Measurements from ENCODE around the gene WDR5.

The WDR5 gene

GRCh38 chr9:134173127-134174072 lies 37.5 kb downstream of the WDR5 start:
- DNase-seq (ENCODE audit: low read depth, low spot score): no peak

- no peak for DNase-seq (ENCODE audit: low read depth, low spot score)
Observed at GRCh38 chr9:134174073-134174449, 38.2 kb downstream of the WDR5 start.

- no peak for DNase-seq (ENCODE audit: low read depth, low spot score)
Observed at GRCh38 chr9:134174526-134175290, 38.8 kb downstream of the WDR5 start.

- peak; percentile 43 for DNase-seq (ENCODE audit: low read depth, low spot score)
Observed at GRCh38 chr9:134175291-134175807, 39.5 kb downstream of the WDR5 start.

GRCh38 chr9:134175808-134176598 lies 40.1 kb downstream of the WDR5 start:
- DNase-seq (ENCODE audit: low read depth, low spot score): no peak

- no peak for DNase-seq (ENCODE audit: low read depth, low spot score)
Observed at GRCh38 chr9:134176599-134176968, 40.7 kb downstream of the WDR5 start.

- no peak for DNase-seq (ENCODE audit: low read depth, low spot score)
Observed at GRCh38 chr9:134177186-134177585, 41.3 kb downstream of the WDR5 start.

- DNase-seq (ENCODE audit: low read depth, low spot score): no peak
Observed at GRCh38 chr9:134177624-134178393, 41.9 kb downstream of the WDR5 start.

- DNase-seq (ENCODE audit: low read depth, low spot score): no peak
Observed at GRCh38 chr9:134178394-134178767, 42.5 kb downstream of the WDR5 start.

GRCh38 chr9:134178768-134179551 lies 43.1 kb downstream of the WDR5 start:
- DNase-seq (ENCODE audit: low read depth, low spot score): no peak

GRCh38 chr9:134179595-134179917 lies 43.7 kb downstream of the WDR5 start:
- DNase-seq (ENCODE audit: low read depth, low spot score): no peak

- no peak for DNase-seq (ENCODE audit: low read depth, low spot score)
Observed at GRCh38 chr9:134179918-134180785, 44.3 kb downstream of the WDR5 start.

GRCh38 chr9:134180786-134181647 lies 45.1 kb downstream of the WDR5 start:
- DNase-seq (ENCODE audit: low read depth, low spot score): no peak

GRCh38 chr9:134181648-134182034 lies 45.8 kb downstream of the WDR5 start:
- DNase-seq (ENCODE audit: low read depth, low spot score): no peak

GRCh38 chr9:134182554-134183085 lies 46.7 kb downstream of the WDR5 start:
- no peak for DNase-seq (ENCODE audit: low read depth, low spot score)

GRCh38 chr9:134185536-134186011 lies 49.7 kb downstream of the WDR5 start:
- DNase-seq (ENCODE audit: low read depth, low spot score): no peak

- DNase-seq (ENCODE audit: low read depth, low spot score): no peak
Observed at GRCh38 chr9:134186471-134187109, 50.7 kb downstream of the WDR5 start.

Measured in ELF-1 (cell line).